Spinal cord (tissue), 10 donors: ENCODE measurements around the gene ALDOC. TPM values are rescaled to one million over a fixed set of nuclear protein-coding genes. Genes with fewer than 3 reads are reported as not detected.

Source experiments
- DNase-seq, 6 donors: peaks; one replicate each; pipeline versions ENCODE4 v3.0.0 to v3.0.0-alpha.2; 2013 to 2015; ENCODE audit warnings: low spot score in 6 of 6, low read depth in 4 of 6
- H3K27ac ChIP-seq: one replicate; pipeline ENCODE4 v1.5.1; 2013; ENCODE audit warnings: low read depth, low read length, control low read depth
- H3K27me3 ChIP-seq: one replicate; pipeline ENCODE4 v1.6.1; 2013; ENCODE audit warnings: low read length; ENCODE audit not compliant: control insufficient read depth, insufficient read depth
- H3K36me3 ChIP-seq: one replicate; pipeline ENCODE4 v1.6.1; 2013; ENCODE audit warnings: low read length; ENCODE audit not compliant: control insufficient read depth, insufficient read depth
- H3K4me1 ChIP-seq: one replicate; pipeline ENCODE4 v1.6.1; 2013; ENCODE audit warnings: low read length; ENCODE audit not compliant: control insufficient read depth, insufficient read depth
- H3K4me3 ChIP-seq: one replicate; pipeline ENCODE4 v1.5.1; 2013; ENCODE audit warnings: low read depth, low read length, control low read depth
- H3K9me3 ChIP-seq: one replicate; pipeline ENCODE4 v1.6.1; 2013; ENCODE audit warnings: low read length; ENCODE audit not compliant: control insufficient read depth, insufficient read depth
- WGBS: methylation state at CpG from one replicate; pipeline ENCODE4 v1.1.5; 2013; ENCODE audit warnings: missing lambda C conversion rate; ENCODE audit not compliant: insufficient coverage; 5-methylcytosine and 5-hydroxymethylcytosine counted together
- polyA plus RNA-seq, 2 donors: library from polyadenylated mRNA; unstranded; fragments of 120-200 nt; gene quantifications; one replicate each; pipeline ENCODE4 v1.2.1, GENCODE V29; 2013; ENCODE audit not compliant: insufficient read length in 2 of 2
- total RNA-seq, 2 donors: library from RNA; depleted of rRNA in 1 of 2; stranded (reverse); fragments of 120-200 nt in 1 of 2; fragments of >200 nt in 1 of 2; gene quantifications; one replicate each; pipeline versions ENCODE4 v1.2.3 to v1.2.4, GENCODE V29; 2013 to 2014
- donor health status: healthy.

Gene ALDOC
- total and polyA plus RNA-seq, 4 donors, result 217 to 674 (median 598) TPM

GRCh38 chr17:28527859-28528258 lies 48.8 kb downstream of the ALDOC start:
- Histone ChIP-seq H3K27ac (no peak overlapping the region), H3K4me1 (peaks cover 11% of the 10 kb centered on the region), H3K9me3 (no peaks in the 10 kb centered on the region), H3K36me3 (peaks cover 3% of the 10 kb centered on the region), H3K27me3 (no peaks in the 10 kb centered on the region), H3K4me3 (no peak overlapping the region)
- 92% methylated on average over 2 of the region's 2 CpGs for whole genome bisulfite sequencing
- DNase-seq, result no peak

- no peaks in the 10 kb centered on the region for H3K9me3 ChIP-seq
- 93% methylated on average over 2 of the region's 2 CpGs for WGBS
Observed at GRCh38 chr17:28527181-28527681, 49.5 kb downstream of the ALDOC start.

GRCh38 chr17:28526381-28526780 lies 50.3 kb downstream of the ALDOC start:
- DNase-seq, result no peak
- H3K27ac ChIP-seq, result no peak overlapping the region
- no peak overlapping the region for H3K4me3 ChIP-seq
- no peaks in the 10 kb centered on the region for H3K9me3 ChIP-seq
- 61% methylated on average over 8 of the region's 8 CpGs for WGBS
- H3K27me3 ChIP-seq, result no peaks in the 10 kb centered on the region
- peaks cover 11% of the 10 kb centered on the region for H3K4me1 ChIP-seq
- peaks cover 3% of the 10 kb centered on the region for H3K36me3 ChIP-seq

More at GRCh38 chr17:28527181-28527681, 49.5 kb downstream of the ALDOC start:
- no peaks in the 10 kb centered on the region for H3K27me3 ChIP-seq
- H3K27ac ChIP-seq, result no peak overlapping the region
- no peak overlapping the region for H3K4me3 ChIP-seq
- peaks cover 11% of the 10 kb centered on the region for H3K4me1 ChIP-seq
- no peak for DNase-seq
- H3K36me3 ChIP-seq, result peaks cover 3% of the 10 kb centered on the region

- WGBS, result 87% methylated on average over 25 of the region's 25 CpGs
- Histone ChIP-seq H3K4me3 (no peak overlapping the region), H3K36me3 (peaks cover 3% of the 10 kb centered on the region), H3K27me3 (no peaks in the 10 kb centered on the region), H3K4me1 (peaks cover 11% of the 10 kb centered on the region), H3K27ac (no peak overlapping the region), H3K9me3 (no peaks in the 10 kb centered on the region)
- peak in 1 of 6 donors; percentile 24 for DNase-seq
Observed at GRCh38 chr17:28524476-28525424, 51.9 kb downstream of the ALDOC start.

- H3K4me3 ChIP-seq, result no peak overlapping the region
- WGBS, result 78% methylated on average over 14 of the region's 15 CpGs
- H3K27me3 ChIP-seq, result no peaks in the 10 kb centered on the region
- H3K4me1 ChIP-seq, result peaks cover 6% of the 10 kb centered on the region
- no peak for DNase-seq
- peaks cover 3% of the 10 kb centered on the region for H3K36me3 ChIP-seq
- no peaks in the 10 kb centered on the region for H3K9me3 ChIP-seq
- H3K27ac ChIP-seq, result no peak overlapping the region
Observed at GRCh38 chr17:28523876-28524275, 52.8 kb downstream of the ALDOC start.

GRCh38 chr17:28523186-28523585 lies 53.5 kb downstream of the ALDOC start:
- Histone ChIP-seq H3K4me1 (no peaks in the 10 kb centered on the region), H3K36me3 (peaks cover 3% of the 10 kb centered on the region), H3K27ac (no peak overlapping the region), H3K9me3 (no peaks in the 10 kb centered on the region), H3K4me3 (no peak overlapping the region), H3K27me3 (no peaks in the 10 kb centered on the region)
- 83% methylated on average over 6 of the region's 6 CpGs for WGBS
- DNase-seq, result no peak

Other genes with a start within 250 kb of the ALDOC start
- gene IFT20, start 241.4 kb downstream of the ALDOC start, total RNA-seq, result 10 to 100 TPM; 44.6 to 67.9 TPM
- 10 to 100 TPM; 64.1 to 84.1 TPM for gene IFT20, start 241.4 kb downstream of the ALDOC start, polyA plus RNA-seq
- gene TNFAIP1, start 241.1 kb downstream of the ALDOC start, total RNA-seq, result 10 to 100 TPM; 25.1 to 48.5 TPM
- 10 to 100 TPM; 54.7 to 56.0 TPM for gene TNFAIP1, start 241.1 kb downstream of the ALDOC start, polyA plus RNA-seq
- 10 to 100 TPM; 40.3 to 84.4 TPM for gene POLDIP2, start 219.4 kb downstream of the ALDOC start, total RNA-seq
- gene POLDIP2, start 219.4 kb downstream of the ALDOC start, polyA plus RNA-seq, result 10 to 100 TPM; 87.2 to 89.1 TPM
- gene SEBOX, start 211.7 kb downstream of the ALDOC start, total RNA-seq, result not detected
- under 1 TPM in 1 of 2 donors, not detected in 1; 0.32 TPM for gene SEBOX, start 211.7 kb downstream of the ALDOC start, polyA plus RNA-seq
- gene VTN, start 206.6 kb downstream of the ALDOC start, total RNA-seq, result 1 to 10 TPM in 1 of 2 donors, under 1 TPM in 1; 0.40 to 3.0 TPM
- gene VTN, start 206.6 kb downstream of the ALDOC start, polyA plus RNA-seq, result 1 to 10 TPM; 2.1 to 2.9 TPM
- gene SARM1, start 205.2 kb downstream of the ALDOC start, total RNA-seq, result 10 to 100 TPM; 13.1 to 17.0 TPM
- 10 to 100 TPM; 51.5 to 52.0 TPM for gene SARM1, start 205.2 kb downstream of the ALDOC start, polyA plus RNA-seq
- 10 to 100 TPM; 10.2 to 17.8 TPM for gene SLC46A1, start 170.7 kb downstream of the ALDOC start, total RNA-seq
- 10 to 100 TPM; 26.2 to 32.5 TPM for gene SLC46A1, start 170.7 kb downstream of the ALDOC start, polyA plus RNA-seq
- gene SLC13A2, start 103.3 kb downstream of the ALDOC start, total RNA-seq, result under 1 TPM in 1 of 2 donors, not detected in 1; 0.06 TPM
- gene SLC13A2, start 103.3 kb downstream of the ALDOC start, polyA plus RNA-seq, result under 1 TPM; 0.10 to 0.27 TPM
- gene FOXN1, start 70.5 kb downstream of the ALDOC start, total RNA-seq, result not detected
- not detected for gene FOXN1, start 70.5 kb downstream of the ALDOC start, polyA plus RNA-seq
- 10 to 100 TPM; 33.1 to 58.9 TPM for gene UNC119, start 24.3 kb downstream of the ALDOC start, total RNA-seq
- gene UNC119, start 24.3 kb downstream of the ALDOC start, polyA plus RNA-seq, result 10 to 100 TPM; 79.0 to 85.8 TPM
- gene PIGS, start 5.4 kb downstream of the ALDOC start, total RNA-seq, result 10 to 100 TPM; 34.3 to 40.4 TPM
- gene PIGS, start 5.4 kb downstream of the ALDOC start, polyA plus RNA-seq, result 10 to 100 TPM; 53.6 to 57.5 TPM
- gene SPAG5, start 22.1 kb upstream of the ALDOC start, total RNA-seq, result 10 to 100 TPM; 14.1 to 24.8 TPM
- gene SPAG5, start 22.1 kb upstream of the ALDOC start, polyA plus RNA-seq, result 10 to 100 TPM; 26.7 to 32.0 TPM
- 10 to 100 TPM; 12.4 to 13.7 TPM for gene RSKR, start 37.3 kb upstream of the ALDOC start, total RNA-seq
- gene RSKR, start 37.3 kb upstream of the ALDOC start, polyA plus RNA-seq, result 10 to 100 TPM; 21.6 to 51.0 TPM
- 100 to 1,000 TPM in 1 of 2 donors, 10 to 100 TPM in 1; 87.8 to 108 TPM for gene BLTP2, start 68.3 kb upstream of the ALDOC start, total RNA-seq
- gene BLTP2, start 68.3 kb upstream of the ALDOC start, polyA plus RNA-seq, result 10 to 100 TPM; 69.1 to 85.7 TPM
- 10 to 100 TPM; 43.3 to 72.1 TPM for gene SDF2, start 85.0 kb upstream of the ALDOC start, total RNA-seq
- 10 to 100 TPM; 65.3 to 73.8 TPM for gene SDF2, start 85.0 kb upstream of the ALDOC start, polyA plus RNA-seq
- 10 to 100 TPM; 46.8 to 48.5 TPM for gene SUPT6H, start 85.3 kb upstream of the ALDOC start, total RNA-seq
- 10 to 100 TPM; 59.3 to 63.7 TPM for gene SUPT6H, start 85.3 kb upstream of the ALDOC start, polyA plus RNA-seq
- 1 to 10 TPM; 2.9 to 3.6 TPM for gene PROCA1, start 135.0 kb upstream of the ALDOC start, total RNA-seq
- gene PROCA1, start 135.0 kb upstream of the ALDOC start, polyA plus RNA-seq, result 10 to 100 TPM; 11.8 to 17.4 TPM
- 100 to 1,000 TPM in 1 of 2 donors, 10 to 100 TPM in 1; 30.0 to 111 TPM for gene RAB34, start 141.0 kb upstream of the ALDOC start, total RNA-seq
- 10 to 100 TPM; 48.1 to 58.8 TPM for gene RAB34, start 141.0 kb upstream of the ALDOC start, polyA plus RNA-seq
- 1,000 to 10,000 TPM in 1 of 2 donors, 100 to 1,000 TPM in 1; 329 to 1,156 TPM for gene RPL23A, start 143.1 kb upstream of the ALDOC start, total RNA-seq
- 100 to 1,000 TPM; 576 to 608 TPM for gene RPL23A, start 143.1 kb upstream of the ALDOC start, polyA plus RNA-seq
- gene TLCD1, start 149.3 kb upstream of the ALDOC start, total RNA-seq, result 1 to 10 TPM; 3.0 to 5.1 TPM
- 1 to 10 TPM; 7.6 to 9.9 TPM for gene TLCD1, start 149.3 kb upstream of the ALDOC start, polyA plus RNA-seq
- gene NEK8, start 151.9 kb upstream of the ALDOC start, total RNA-seq, result 1 to 10 TPM; 1.5 to 3.0 TPM
- gene NEK8, start 151.9 kb upstream of the ALDOC start, polyA plus RNA-seq, result 1 to 10 TPM; 3.5 to 5.0 TPM
- 10 to 100 TPM; 33.6 to 56.3 TPM for gene TRAF4, start 167.1 kb upstream of the ALDOC start, total RNA-seq
- 100 to 1,000 TPM; 168 to 171 TPM for gene TRAF4, start 167.1 kb upstream of the ALDOC start, polyA plus RNA-seq